Subcutaneous abdominal adipose tissue (tissue), 5 donors: ENCODE data around the gene ZKSCAN5.
"Not testable (repeated sequence)": the region's sequence is repeated elsewhere in the genome, so short reads cannot be mapped to it uniquely, and the experiment has no call there.

Experiments used
- H3K27ac ChIP-seq: one replicate; pipeline ENCODE4 v1.7.0; 2013; ENCODE audit warnings: low read depth, mild to moderate bottlenecking, inconsistent platforms, low read length, moderate library complexity
- H3K27me3 ChIP-seq, 5 donors: one replicate each; pipeline ENCODE4 v1.7.0; 2013; ENCODE audit warnings: low read length in 5 of 5, inconsistent platforms in 1 of 5; ENCODE audit not compliant: control insufficient read depth in 5 of 5, insufficient read depth in 4 of 5
- H3K36me3 ChIP-seq, 5 donors: one replicate each; pipeline ENCODE4 v1.7.0; 2013; ENCODE audit warnings: low read length in 5 of 5; ENCODE audit not compliant: control insufficient read depth in 5 of 5, insufficient read depth in 5 of 5
- H3K4me1 ChIP-seq, 5 donors: one replicate each; pipeline ENCODE4 v1.7.0; 2013; ENCODE audit warnings: low read length in 5 of 5, mild to moderate bottlenecking in 3 of 5, moderate library complexity in 1 of 5; ENCODE audit not compliant: control insufficient read depth in 5 of 5, insufficient read depth in 5 of 5
- H3K4me3 ChIP-seq, 5 donors: one replicate each; pipeline ENCODE4 v1.7.0; 2013; ENCODE audit warnings: low read length in 5 of 5, low read depth in 1 of 5
- H3K9ac ChIP-seq, 5 donors: one replicate each; pipeline ENCODE4 v1.7.0; 2013; ENCODE audit warnings: low read length in 5 of 5, mild to moderate bottlenecking in 4 of 5, moderate library complexity in 3 of 5
- H3K9me3 ChIP-seq, 5 donors: one replicate each; pipeline ENCODE4 v1.7.0; 2013; ENCODE audit warnings: low read length in 5 of 5; ENCODE audit not compliant: control insufficient read depth in 5 of 5
- donor health status: healthy.
- donor health status: healthy.
- donor health status: healthy.
- donor health status: healthy.
- donor health status: healthy.

The ZKSCAN5 gene

GRCh38 chr7:99545308-99545707, 40.8 kb downstream of the ZKSCAN5 start:
- Histone ChIP-seq H3K9me3 (peaks cover 5 to 25% (median 22%) of the 10 kb centered on the region in 5 donors), H3K36me3 (peaks cover 8 to 18% (median 15%) of the 10 kb centered on the region in 5 donors)
- H3K9ac ChIP-seq, H3K4me1 ChIP-seq, H3K27me3 ChIP-seq, H3K4me3 ChIP-seq, H3K27ac ChIP-seq: not testable (repeated sequence)

- H3K27ac ChIP-seq, H3K27me3 ChIP-seq, H3K9ac ChIP-seq, H3K4me3 ChIP-seq, H3K9me3 ChIP-seq: not testable (repeated sequence)
- Histone ChIP-seq H3K4me1 (peaks cover 0 to 22% (median 16%) of the 10 kb centered on the region in 5 donors), H3K36me3 (peaks cover 10 to 21% (median 16%) of the 10 kb centered on the region in 5 donors)
These were observed 45.1 kb downstream of the ZKSCAN5 start for GRCh38 chr7:99549545-99549944.

DNA sequence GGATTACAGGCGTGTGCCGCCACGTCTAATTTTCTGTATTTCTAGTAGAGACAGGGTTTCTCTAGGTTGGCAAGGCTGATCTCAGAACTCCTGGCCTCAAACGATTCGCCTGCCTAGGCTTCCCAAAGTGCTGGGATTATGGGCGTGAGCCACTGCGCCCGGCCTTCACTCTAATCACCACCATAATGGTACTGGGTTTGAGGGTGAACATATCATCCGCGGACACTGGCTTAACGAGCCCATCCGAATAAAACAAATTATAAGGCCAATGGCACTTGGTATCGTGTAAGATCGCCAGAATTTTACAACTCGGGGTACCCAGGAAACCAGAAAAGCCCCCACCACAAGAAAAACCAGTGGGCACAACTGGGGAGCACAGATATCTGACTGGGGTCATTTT, 46.9 kb downstream of the ZKSCAN5 start:
- Histone ChIP-seq H3K9me3 (peaks cover 0 to 8% (median 2%) of the 10 kb centered on the region in 5 donors), H3K9ac (peak overlapping the region; percentile 84 to 99 (median 94)), H3K27me3 (no peaks in the 10 kb centered on the region), H3K36me3 (peaks cover 10 to 29% (median 16%) of the 10 kb centered on the region in 5 donors), H3K4me3 (peak overlapping the region; percentile 86 to 100 (median 93)), H3K27ac (peak overlapping the region; percentile 81), H3K4me1 (peaks cover 0 to 22% (median 16%) of the 10 kb centered on the region in 5 donors)

GRCh38 chr7:99551767-99552463, 47.5 kb downstream of the ZKSCAN5 start, which contains the start of gene FAM200A:
TSS of gene FAM200A (minus strand) at chr7:99552114. CDS start at chr7:99548407, 3,707 bp downstream.
- H3K36me3 ChIP-seq = peaks cover 10 to 23% (median 16%) of the 10 kb centered on the region in 5 donors
- H3K27ac ChIP-seq = peak within 1 kb of the TSS; percentile 81
- H3K9me3 ChIP-seq = peaks cover 0 to 8% (median 2%) of the 10 kb centered on the region in 5 donors
- H3K4me3 ChIP-seq = peak within 1 kb of the TSS; percentile 86 to 100 (median 93)
- H3K27me3 ChIP-seq = no peaks in the 10 kb centered on the region
- H3K4me1 ChIP-seq = peaks cover 0 to 23% (median 17%) of the 10 kb centered on the region in 5 donors
- peak within 1 kb of the TSS; percentile 84 to 99 (median 94) for H3K9ac ChIP-seq

DNA sequence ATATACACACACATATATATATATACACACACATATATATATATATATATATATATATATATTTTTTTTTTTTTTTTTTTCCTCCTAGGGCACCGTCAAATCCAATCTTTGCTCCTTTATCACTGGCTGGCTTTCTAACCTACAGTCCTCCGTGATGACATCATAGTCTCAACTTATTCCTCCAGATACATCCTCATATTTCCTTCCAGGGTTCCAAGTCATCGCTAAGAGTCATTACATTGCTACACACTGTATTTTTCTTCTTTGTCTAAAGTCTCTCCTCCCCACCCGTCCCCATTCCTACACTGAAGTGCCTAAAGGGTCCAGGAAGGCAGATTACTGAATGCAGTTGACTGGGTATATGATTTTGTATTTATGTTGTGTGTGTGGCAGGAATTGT, 48.6 kb downstream of the ZKSCAN5 start:
- Histone ChIP-seq H3K27ac (no peak overlapping the region), H3K27me3 (no peaks in the 10 kb centered on the region), H3K4me1 (peaks cover 2 to 34% (median 25%) of the 10 kb centered on the region in 5 donors), H3K9me3 (peaks cover 0 to 4% (median 0%) of the 10 kb centered on the region in 5 donors), H3K4me3 (no peak overlapping the region), H3K9ac (no peak overlapping the region), H3K36me3 (peaks cover 4 to 18% (median 8%) of the 10 kb centered on the region in 5 donors)

DNA sequence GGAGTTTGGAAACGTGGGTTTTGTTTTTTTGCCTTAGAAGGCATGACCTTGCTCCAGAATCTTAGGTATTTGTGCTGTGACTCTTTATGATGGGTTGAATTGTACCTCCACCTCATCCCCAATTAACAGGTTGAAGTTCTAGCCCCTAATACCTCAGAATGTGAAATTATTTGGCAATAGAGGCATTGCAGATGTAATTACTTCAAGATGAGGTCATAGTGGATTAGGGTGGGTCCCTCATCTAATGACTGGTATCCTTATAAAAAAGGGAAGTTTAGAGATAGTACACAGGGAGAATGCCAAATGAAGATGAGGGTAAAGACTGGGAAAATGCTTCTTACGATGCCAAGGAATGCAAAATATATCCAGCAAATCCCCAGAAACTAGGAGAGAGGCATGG, 50.5 kb downstream of the ZKSCAN5 start:
- peaks cover 0 to 14% (median 5%) of the 10 kb centered on the region in 5 donors for H3K36me3 ChIP-seq
- no peak overlapping the region for H3K9ac ChIP-seq
- H3K27ac ChIP-seq = no peak overlapping the region
- H3K4me1 ChIP-seq = peaks cover 2 to 47% (median 35%) of the 10 kb centered on the region in 5 donors
- no peak overlapping the region for H3K4me3 ChIP-seq
- no peaks in the 10 kb centered on the region for H3K27me3 ChIP-seq
- H3K9me3 ChIP-seq = no peaks in the 10 kb centered on the region

GRCh38 chr7:99557196-99557607, 52.7 kb downstream of the ZKSCAN5 start:
- H3K4me3 ChIP-seq = peak overlapping the region; percentile 88 to 95 (median 90)
- peaks cover 12 to 33% (median 21%) of the 10 kb centered on the region in 5 donors for H3K36me3 ChIP-seq
- H3K4me1 ChIP-seq = peaks cover 2 to 42% (median 32%) of the 10 kb centered on the region in 5 donors
- peak overlapping the region; percentile 94 to 100 (median 99) for H3K9ac ChIP-seq
- no peaks in the 10 kb centered on the region for H3K9me3 ChIP-seq
- peak overlapping the region; percentile 97 for H3K27ac ChIP-seq
- H3K27me3 ChIP-seq = no peaks in the 10 kb centered on the region

- peak overlapping the region; percentile 94 to 100 (median 99) for H3K9ac ChIP-seq
- no peaks in the 10 kb centered on the region for H3K27me3 ChIP-seq
- peaks cover 2 to 36% (median 27%) of the 10 kb centered on the region in 5 donors for H3K4me1 ChIP-seq
- peaks cover 17 to 40% (median 29%) of the 10 kb centered on the region in 5 donors for H3K36me3 ChIP-seq
- H3K9me3 ChIP-seq = no peaks in the 10 kb centered on the region
- H3K27ac ChIP-seq = peak overlapping the region; percentile 97
- peak overlapping the region; percentile 88 to 95 (median 90) for H3K4me3 ChIP-seq
These were observed 53.5 kb downstream of the ZKSCAN5 start for GRCh38 chr7:99557940-99558305.

- Histone ChIP-seq H3K27ac (peak within 1 kb of the TSS; percentile 97), H3K36me3 (peaks cover 17 to 44% (median 32%) of the 10 kb centered on the region in 5 donors), H3K4me3 (peak within 1 kb of the TSS; percentile 88 to 95 (median 90)), H3K27me3 (no peaks in the 10 kb centered on the region), H3K4me1 (peaks cover 2 to 36% (median 27%) of the 10 kb centered on the region in 5 donors), H3K9me3 (no peaks in the 10 kb centered on the region), H3K9ac (peak within 1 kb of the TSS; percentile 94 to 100 (median 99))
These were observed 54.1 kb downstream of the ZKSCAN5 start, which contains the start of gene ZNF655 for GRCh38 chr7:99558306-99559174. TSS of gene ZNF655 (plus strand) at chr7:99558642. CDS start at chr7:99560560, 1,918 bp downstream.
